Measurements from ENCODE around the gene MPEG1.

MPEG1 gene

DNA sequence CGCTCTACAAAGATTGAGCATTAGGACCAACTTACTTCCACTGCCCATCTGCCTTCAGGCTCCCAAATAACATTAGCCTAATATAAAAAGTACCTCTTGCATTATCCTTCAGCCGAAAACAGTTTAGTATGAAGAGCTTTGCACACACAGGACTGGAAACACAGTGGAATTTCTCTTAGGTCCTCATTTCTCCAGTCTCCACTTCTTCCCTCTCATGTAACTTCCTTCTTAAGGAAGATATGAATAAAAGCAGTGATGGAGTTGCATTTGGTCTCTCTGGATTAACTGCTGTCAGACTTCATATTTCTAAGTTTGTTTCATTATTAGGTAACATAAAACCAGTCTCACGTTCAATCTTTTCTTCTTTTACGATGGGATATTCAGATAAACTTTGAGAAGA is 5.6 kb upstream of the MPEG1 start:
- DNase-seq: no peak

DNA sequence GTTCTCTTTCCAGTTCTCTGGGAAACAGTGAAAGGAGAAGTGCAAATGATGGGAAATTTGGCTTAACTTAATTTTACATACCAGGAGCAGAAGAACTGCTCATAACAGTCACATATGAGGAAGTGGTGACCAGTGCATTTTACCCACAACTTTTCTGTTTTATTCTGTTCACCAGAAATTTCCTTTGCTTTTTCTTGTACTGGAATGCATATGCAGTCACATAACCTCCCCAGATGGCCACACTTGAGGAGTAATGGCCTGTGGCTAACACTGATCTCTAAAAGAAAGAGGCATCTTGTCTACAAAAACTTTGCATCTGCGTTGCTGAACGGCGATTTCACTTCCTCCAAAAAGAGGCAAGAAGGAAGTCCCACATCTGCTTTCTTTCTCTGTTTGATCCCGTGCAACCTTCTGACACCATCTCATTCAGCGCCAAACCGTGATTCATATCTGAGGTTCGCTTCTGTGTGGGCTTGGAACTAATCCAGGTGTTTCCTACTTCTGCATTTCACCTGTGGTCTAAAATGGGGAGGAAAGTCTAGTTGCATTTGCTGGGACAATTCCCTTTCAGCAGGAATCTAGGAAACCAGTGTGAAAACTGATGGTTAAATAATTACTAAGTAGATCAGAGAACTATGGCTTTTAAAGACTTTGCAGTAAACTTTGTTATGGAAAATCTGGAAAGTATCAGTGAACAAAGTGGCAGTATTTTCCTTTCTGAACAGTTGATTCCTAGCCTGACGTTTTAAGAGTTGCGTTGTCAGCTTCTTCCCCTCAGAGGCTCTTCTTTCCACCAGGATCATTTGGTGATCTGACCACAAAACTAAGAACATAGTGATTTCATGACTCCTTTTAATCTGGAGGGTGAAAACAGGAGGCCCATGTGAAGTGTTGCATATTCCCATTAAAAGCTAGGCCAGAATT is 4.2 kb upstream of the MPEG1 start:
- no peak for DNase-seq

DNA sequence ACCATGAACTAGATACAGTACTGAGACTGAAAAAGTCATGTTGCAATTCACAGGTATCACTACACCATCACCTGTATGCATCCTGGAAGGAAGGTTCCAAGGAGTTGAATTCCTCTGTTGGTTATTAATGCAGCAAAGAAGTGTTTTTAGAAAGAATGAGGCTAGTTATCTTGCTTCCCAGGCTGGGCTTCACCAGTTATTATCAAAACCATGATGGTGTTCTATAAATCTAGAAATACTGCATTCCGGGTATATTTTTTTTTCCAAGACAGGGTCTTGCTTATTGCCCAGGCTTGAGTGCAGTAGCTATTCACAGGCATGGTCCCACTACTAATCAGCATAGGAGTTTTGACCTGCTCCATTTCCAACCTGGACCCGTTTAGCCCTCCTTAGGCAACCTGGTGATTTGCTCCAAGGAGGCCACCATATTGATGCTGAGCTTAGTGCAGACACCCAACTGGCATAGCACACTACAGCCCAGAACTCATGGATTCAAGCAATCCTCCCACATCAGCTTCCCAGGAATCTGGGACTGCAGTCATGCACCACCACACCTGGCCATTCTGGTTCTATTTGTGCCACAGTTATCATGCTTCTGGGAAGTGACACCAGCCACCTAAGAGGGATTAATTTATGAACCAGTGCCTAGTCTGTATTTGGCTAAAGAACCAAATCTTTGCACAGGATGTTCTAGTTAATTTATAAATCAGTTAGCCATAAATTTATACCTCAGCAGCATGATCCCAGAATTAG is 1.6 kb upstream of the MPEG1 start:
- no peak for DNase-seq

DNA sequence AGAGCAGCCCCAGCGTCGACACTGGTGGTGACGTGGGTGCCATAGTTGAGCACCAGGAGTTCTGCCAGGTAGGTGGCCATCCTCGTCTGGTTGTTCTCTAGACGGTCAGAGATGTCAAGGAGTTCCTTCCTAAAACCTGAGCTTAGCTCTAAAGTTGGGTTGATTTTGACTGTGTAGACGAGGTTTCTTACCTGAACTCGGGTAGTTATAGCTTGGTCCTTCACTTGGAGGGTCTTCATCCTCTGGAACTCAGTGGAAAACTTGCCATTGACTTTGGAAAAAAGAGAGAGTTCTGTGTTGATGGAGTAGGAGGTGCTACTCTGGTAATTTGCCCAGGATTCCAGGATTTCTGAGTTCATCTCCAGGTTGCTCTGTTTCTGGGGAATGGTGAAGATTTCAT is 505 bp downstream of the MPEG1 start:
- no peak for DNase-seq

DNA sequence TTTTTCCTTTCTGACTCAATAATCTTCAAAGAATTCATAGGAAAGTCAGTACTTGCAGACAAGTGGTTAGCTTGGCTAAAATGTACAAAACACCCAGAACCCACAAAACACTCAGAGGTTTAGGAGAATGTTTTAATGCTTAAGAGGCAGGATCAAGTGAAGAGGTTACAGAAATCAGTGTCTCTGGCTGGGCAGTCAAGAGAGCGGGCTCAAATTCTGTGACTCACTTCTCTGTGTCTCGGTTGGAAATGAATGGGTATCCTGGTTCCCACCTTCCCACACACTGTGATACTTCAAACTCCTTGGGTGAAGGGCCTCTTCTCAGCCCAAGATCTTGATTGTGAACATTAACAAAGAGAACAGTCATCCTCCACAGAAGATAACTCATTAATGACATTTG is 3.8 kb downstream of the MPEG1 start:
- no peak for DNase-seq

DNA sequence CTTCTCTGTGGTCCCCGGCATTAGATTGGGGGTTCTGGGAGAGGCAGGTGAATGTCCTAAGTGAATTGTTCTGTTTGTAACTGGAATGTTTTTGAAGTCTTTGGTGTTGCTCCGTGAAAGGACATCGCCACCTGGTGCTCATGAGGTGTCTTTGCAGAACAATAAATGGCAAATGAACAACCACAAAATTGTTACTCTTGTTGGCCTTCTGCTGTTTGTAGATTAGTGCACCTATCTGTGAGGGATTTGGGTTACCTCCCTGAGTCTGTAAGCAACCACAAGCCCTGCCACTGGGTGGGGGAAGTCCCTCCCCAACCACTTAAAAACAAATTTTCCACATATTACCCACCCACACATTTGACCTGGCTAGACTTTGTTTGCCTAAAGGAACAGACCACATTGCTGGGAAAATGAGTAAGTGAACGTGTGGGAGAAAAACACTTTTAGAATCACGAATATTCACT is 4.7 kb downstream of the MPEG1 start:
- peak; percentile 20 for DNase-seq

DNA sequence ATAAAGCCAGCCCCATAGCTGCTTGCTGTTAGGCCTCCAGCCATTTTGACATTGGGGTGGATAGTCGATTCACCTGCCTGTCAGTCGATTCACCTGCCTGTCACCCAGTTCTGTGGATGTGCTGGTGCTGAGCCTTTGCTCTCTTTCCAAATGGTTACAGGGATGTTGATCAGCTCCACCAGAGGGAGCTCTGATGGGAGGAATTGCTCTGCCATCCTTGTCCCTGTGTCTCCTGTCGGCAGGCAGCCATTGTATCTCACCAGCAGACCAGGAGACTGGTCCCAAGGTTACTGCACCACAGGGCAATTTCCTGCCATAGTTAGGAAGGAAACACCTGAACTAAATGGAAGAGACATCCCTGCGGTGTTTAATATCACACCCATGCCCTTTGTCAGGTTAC is 6.1 kb downstream of the MPEG1 start:
- DNase-seq: no peak

DNA sequence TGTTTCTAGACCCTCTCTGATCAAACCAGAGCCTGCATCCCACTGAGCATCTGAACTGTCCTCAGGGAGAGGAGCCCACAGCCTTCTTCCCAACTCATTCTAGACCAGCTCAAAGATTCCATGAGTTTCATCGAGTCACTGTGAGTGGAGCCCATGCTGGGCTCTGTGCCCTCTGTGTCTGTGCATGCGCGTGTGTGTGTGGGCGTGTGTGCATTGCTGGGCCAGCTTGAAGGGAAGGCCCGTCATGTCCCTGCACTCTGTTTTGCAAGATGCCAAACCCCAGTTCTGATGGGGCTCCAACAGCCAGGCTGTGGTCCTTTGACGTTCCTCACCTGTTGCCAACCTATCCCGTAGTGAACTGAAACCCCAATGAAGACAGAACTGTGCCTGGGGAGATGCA is 7.1 kb downstream of the MPEG1 start:
- no peak for DNase-seq

DNA sequence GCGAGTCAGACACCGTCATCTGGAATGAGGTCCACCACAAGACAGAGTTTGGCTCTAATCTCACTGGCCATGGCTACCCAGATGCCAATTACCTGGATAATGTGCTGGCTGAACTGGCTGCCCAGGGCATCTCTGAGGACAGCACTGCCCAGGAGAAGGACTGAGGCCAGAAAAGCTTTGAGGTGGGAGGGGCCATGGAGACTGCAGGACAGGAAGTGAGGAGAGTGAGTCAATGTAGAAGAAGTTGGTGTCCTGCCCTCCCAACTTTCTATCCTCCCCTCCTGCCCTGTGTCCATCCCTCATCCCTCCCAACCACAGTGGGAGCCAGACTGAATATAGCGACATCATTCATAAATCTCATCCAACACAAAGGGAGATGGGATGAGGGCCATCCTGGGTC is 8.0 kb downstream of the MPEG1 start:
- no peak for DNase-seq

DNA sequence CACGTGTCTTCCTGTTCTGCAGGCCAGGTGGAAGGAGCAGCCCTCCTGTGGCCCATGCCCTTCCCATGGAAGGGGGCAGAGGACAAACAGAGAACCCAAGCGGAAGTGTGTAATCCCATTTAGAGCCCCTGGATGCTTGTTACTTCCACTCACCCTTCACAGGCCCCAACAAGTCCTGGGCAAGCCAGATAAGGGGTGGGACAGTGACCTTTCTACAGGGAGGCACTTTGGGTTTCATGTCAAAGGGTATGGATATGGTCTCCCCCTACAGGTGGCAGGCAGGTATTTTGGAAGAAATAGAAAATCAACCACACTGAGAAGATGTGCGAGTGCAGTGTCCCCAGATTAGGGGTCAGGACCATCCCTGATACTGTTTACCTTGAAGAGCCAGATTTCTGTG is 11.4 kb downstream of the MPEG1 start:
- DNase-seq: no peak

DNA sequence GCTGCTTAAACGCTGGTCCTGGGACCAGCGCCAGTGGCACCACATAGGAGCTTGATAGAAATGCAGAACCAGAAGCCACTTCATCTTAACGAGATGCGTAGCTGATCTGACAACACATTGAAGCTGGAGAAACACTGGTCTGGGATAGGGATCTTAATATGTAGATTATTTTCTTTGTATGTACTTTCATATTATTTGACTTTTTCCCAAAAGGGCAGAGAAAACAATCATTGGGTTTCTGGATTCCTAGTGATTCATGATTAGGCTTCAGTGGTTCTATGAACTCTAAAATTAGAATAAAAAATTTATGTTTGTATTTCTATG is 12.3 kb downstream of the MPEG1 start:
- DNase-seq: no peak

DNA sequence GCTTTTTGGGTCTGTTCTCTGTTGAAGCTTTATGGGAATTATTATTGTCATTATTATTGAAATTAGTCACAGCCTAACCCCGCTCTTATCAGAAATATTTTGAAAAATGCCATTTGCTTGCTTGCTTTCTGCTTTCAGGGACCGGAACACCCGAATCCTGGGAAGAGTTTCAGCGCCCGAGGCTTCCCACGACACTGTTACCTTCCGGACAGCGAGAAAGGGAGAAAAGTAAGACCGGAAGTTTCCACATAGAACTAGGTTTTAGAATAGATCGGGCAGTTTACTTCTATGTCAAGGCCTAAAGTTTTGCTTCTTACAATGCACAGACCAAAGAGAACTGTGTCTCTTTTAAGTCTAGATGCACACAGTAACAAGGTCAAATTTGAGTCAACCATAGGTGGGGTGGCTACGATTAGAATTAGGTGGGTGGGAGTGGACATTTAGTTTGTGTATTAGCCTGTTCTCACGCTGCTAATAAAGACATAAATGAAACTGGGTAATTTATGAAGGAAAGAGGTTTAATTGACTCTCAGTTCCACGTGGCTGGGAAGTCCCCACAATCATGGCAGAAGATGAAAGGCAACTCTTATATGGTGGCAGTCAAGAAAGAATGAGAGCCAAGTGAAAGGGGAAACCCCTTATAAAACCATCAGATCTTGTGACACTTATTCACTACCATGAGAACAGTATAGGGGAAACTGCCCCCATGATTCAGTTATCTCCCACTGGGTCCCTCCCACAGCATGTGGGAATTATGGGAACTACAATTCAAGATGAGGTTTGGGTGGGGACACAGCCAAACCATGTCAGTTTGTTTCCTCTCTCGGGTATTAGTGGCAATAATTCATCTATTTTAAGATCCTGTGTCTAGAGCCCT is 12.9 kb downstream of the MPEG1 start:
- no peak for DNase-seq

DNA sequence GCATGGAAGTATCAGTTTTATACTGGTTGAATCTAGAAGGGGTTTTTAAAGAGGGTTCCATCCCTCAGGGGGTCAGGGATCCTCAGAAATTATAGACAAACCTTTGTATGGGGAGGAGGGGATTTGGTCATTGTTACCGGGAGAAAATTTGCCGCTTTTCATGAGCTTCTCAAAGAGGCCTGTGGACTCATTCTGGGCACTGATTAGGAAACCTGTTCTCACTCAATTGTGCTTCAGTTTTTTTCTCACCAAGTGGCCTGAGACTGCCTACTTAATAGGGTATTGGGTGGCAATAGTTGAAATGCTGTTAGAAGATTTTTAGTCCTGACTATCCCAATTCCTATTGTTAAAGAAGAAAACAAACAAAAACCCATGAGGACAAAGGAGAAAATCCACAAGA is 14.0 kb downstream of the MPEG1 start:
- no peak for DNase-seq

DNA sequence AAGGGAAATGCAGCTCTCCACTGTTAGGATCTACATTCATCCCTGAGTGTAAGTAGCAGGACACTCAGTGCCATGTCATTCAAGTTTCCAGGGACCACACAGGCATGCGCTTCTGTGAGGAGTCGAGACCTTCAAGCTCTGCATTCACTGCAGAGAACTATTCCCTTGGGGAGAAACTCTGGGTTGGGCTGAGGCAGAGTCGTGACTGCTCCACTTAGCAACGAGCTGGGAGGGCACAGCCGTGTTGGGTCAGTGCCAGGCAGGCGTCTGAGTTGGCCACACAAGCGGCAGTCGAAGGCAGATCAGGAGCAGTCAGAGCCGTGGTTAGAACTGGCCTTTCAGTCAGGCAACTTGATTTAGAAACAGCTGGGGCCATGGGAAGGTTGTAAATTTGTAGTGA is 14.7 kb downstream of the MPEG1 start:
- DNase-seq: no peak

DNA sequence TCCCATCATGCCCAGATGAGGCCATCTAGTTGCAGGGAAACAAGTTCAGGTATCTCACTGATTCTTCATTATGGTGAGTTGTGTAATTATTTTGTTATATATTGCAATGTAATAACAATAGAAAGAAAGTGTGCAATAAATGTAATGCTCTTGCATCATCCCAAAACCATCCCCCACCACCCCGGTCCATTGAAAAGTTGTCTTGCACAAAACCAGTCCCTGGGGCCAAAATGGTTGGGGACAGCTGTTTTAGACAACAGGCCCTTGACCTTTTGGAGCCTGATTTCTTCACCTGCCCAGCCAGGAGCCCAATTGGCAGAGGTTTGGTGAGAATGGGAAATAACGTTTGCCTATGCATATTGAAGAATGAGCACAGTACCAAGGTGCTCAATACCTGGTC is 15.9 kb downstream of the MPEG1 start:
- DNase-seq: no peak

DNA sequence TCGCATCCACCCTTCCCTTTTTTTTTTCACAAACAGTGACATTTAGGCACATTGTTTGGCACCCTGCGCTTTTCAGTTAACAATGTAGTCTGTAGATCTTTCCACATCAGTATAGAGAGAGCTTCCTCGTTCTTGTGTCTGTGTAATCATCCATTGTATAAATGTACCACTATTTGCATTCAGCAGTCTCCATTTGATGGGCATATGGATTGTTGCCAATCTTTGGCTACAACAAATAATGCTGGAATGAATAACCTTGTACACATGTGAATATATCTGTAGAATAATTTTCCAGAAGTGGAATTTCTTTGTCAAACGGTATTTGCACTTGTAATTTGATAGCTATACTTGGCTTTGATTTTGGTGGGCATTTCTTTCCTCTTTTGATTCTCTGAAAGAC is 17.1 kb downstream of the MPEG1 start:
- no peak for DNase-seq

DNA sequence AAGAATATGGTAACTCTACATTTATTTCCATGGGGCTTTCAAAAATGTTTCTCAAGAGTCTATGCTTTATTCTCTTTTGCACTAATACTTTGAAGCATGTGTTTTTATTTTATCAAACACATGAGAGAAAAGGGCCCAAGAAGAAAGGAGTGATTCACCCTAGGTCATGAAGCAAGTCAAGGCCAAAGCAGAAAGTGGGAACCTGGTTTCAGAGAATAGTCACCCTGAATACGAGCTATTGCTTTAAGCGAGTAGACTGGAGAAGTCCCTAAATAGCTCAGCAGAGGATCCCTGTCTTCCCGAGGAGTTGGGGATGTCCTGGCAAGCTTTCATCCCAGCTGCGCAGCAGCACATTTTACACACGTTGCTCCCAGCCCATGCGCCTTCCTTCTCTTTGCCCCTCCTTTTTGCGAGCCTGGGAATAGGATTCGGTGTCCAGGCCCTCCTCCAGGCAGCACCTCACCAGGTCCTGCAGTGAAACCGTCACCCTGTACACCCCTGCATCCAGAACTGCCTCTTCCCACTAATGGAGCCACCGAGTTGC is 19.1 kb downstream of the MPEG1 start:
- no peak for DNase-seq

DNA sequence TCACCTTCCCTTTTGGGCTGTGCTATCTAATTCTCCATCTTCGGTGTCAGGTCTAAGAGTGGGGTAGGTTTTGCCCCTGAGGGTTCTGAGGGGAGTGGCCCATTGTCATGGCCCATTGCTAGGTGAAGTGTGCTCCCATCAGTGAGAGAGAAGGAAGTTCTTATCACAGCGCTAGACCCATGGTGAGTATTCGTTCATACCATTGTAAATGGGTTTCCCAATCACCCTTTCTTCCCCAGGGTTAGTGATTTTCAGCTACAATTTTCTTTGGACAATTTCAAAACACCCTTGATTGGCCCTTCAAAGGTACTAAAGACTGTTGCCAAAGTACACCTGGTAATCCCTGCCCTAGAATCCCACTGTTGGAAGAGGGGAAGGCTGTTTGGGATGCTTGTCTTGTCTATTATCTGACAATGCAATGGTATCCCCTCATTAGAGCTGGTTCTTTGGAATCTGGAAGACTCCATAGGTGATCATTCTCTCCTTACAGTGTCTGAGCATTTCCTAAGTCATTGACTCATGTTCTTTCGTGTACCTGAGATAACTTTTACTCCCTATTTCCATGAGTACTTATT is 20.2 kb downstream of the MPEG1 start:
- DNase-seq: no peak

DNA sequence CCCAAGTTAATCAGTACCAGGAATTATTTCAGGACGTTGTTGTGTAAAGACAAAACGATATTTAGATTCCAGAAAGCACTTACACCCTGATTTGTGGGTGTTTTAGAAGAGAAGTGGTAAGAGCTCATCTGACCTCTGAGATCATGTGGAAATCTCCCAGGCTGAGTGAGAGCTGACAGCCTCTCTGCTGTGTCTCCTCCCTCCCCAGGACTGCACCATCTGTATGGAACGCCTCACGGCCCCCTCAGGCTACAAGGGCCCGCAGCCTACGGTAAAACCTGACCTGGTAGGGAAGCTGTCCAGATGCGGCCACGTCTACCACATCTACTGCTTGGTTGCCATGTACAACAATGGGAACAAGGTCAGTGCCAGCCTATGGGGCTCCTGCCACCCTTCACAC is 20.8 kb downstream of the MPEG1 start:
- no peak for DNase-seq

DNA sequence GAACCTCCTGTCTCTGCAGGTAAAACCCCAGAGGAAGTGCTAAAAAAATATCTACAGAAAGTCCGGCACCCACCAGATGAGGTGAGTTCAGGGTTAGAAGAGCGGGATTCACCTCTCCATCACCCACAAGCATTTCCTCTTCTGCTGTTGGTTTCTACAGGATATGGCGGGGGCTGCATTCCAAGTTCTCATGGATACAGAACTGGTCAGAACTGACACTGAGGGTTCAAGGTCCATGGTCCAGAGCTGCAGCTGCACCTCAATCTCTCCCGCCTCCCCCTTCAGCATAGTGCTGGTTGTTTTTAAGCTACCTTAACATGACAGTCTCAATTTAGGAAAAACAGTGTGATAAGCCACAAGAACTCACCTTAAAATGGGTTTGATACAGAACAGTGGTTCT is 21.6 kb downstream of the MPEG1 start:
- DNase-seq: no peak

DNA sequence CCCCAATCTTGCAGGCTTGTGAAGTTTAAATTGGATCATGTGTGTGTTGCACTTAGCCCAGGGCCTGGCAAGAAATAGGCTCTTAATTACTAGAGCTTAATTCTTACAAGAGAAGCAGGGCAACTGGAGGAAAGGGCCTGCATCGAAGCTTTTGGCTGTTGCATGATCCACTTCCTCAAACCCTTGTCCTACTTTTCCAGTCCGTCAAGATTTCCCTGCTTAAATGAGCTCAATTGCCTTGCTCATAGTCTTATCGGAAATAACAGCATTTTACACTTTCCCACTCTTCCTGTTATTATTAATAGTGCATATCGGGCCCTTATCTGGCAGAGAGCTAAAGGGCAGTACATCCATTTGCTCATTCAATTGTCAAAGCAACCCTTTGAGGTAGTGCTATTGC is 22.7 kb downstream of the MPEG1 start:
- no peak for DNase-seq

DNA sequence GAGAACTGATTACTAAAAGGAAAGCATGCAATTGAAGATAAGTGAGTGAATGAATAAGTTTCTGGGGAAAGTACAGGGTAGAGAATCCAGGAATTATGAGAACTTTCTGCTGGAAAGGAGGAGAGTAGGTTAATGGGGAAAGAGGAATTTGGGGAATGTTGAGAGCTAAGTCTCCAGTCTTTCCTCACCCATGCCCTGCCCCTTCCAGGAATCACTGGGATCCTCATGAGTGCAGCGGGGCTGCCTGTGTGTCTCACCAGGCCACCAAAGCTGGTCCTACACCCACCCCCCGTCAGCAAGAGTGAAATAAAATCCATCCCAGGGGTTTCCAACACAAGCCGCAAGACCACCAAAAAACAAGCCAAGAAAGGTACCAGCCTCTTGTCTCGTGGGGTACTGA is 23.8 kb downstream of the MPEG1 start:
- DNase-seq: no peak

DNA sequence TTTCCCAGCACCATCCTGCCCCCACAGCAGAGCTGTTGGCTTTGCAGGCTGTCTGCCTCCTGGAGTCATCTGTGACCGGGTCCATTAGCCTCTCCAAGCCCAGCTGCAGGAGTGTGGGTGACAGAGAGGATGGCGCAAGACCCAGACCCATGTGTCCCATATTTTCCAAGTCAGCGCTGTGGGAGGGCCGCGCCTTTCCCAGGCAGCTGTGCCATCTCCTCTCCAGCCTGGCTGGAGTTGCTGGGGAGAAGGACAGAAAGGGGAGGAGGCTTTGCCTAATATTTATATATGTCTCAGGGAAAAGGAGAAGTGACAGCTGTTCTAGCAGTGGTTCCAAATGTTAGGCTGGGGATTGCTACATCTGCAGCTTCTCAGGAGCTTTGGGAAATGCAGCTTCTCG is 25.1 kb downstream of the MPEG1 start:
- no peak for DNase-seq
